HUES64 (cell line): ENCODE measurements around the gene PYROXD2.

Experiments
- H3K27ac ChIP-seq: 2 replicates; pipeline ENCODE4 v1.7.0; 2013; ENCODE audit warnings: low read depth, low read length, inconsistent platforms
- H3K27me3 ChIP-seq: 2 replicates; pipeline ENCODE4 v1.6.1; 2013; ENCODE audit warnings: mild to moderate bottlenecking, low read length; ENCODE audit not compliant: insufficient read depth
- H3K36me3 ChIP-seq: 2 replicates; pipeline ENCODE4 v1.6.1; 2013; ENCODE audit warnings: mild to moderate bottlenecking, low read length; ENCODE audit not compliant: insufficient read depth
- H3K4me1 ChIP-seq: 2 replicates; pipeline ENCODE4 v1.6.1; 2013; ENCODE audit warnings: mild to moderate bottlenecking, low read length, moderate library complexity; ENCODE audit not compliant: insufficient read depth
- H3K4me3 ChIP-seq: 2 replicates; pipeline ENCODE4 v1.5.1; 2013; ENCODE audit warnings: mild to moderate bottlenecking, low read length, moderate library complexity
- H3K9ac ChIP-seq: 2 replicates; pipeline ENCODE4 v1.6.1; 2013; ENCODE audit warnings: mild to moderate bottlenecking, low read depth, low read length
- H3K9me3 ChIP-seq: 2 replicates; pipeline ENCODE4 v1.6.1; 2013; ENCODE audit warnings: low read depth, low read length; ENCODE audit not compliant: insufficient read depth
- whole genome bisulfite sequencing: fragments of 150-250, 120-280 bp; methylation state at CpG from one replicate; pipeline ENCODE4 v1.1.7; 2013; ENCODE audit warnings: missing lambda C conversion rate; 5-methylcytosine and 5-hydroxymethylcytosine counted together

Gene PYROXD2

DNA sequence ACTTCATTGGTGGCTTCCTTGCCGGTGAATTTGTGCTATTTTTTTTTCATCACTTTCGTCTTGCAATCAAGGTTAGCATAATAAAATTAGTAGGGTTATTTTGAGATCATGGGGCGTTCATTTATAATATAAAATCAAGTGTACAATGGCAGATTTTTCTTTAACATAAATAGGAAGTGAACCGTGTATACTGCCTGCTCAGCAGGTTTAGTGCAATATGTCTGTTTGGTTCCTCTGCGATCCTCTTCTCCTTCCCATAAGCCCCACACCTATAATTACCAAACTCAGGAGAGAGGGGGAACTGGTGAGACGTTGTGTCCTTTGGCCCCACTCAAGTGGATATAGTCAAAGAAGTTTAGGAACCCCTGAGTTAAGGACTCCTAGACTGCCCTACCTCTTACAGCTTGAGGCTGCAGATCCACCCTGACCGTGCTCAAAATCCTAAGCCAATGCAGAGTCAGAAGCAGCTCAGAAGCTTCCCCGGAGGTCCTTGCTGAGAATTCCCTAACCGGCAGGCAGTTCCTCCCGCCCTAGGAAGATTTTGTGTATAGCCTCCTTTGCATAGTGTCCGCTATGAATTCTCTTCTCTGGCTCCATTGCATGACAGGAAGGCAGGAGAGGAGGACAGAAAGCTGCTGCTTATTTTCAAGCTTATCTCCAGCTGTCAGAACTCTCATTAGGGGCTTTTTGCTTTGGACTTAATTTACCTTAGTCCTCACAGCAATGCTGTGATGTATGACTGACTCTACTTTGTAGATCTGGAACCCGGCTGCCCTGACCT is 41.5 kb downstream of the PYROXD2 start:
- no peak overlapping the region for H3K4me3 ChIP-seq
- no peak overlapping the region for H3K9ac ChIP-seq
- H3K9me3 ChIP-seq: peaks cover 6% of the 10 kb centered on the region; the same call in 1 of the 2 replicates
- WGBS: 86% methylated on average over 11 of the region's 12 CpGs
- no peak overlapping the region for H3K27ac ChIP-seq
- H3K27me3 ChIP-seq: no peaks in the 10 kb centered on the region
- H3K36me3 ChIP-seq: no peaks in the 10 kb centered on the region
- peaks cover 18% of the 10 kb centered on the region; the same call in 1 of the 2 replicates for H3K4me1 ChIP-seq

DNA sequence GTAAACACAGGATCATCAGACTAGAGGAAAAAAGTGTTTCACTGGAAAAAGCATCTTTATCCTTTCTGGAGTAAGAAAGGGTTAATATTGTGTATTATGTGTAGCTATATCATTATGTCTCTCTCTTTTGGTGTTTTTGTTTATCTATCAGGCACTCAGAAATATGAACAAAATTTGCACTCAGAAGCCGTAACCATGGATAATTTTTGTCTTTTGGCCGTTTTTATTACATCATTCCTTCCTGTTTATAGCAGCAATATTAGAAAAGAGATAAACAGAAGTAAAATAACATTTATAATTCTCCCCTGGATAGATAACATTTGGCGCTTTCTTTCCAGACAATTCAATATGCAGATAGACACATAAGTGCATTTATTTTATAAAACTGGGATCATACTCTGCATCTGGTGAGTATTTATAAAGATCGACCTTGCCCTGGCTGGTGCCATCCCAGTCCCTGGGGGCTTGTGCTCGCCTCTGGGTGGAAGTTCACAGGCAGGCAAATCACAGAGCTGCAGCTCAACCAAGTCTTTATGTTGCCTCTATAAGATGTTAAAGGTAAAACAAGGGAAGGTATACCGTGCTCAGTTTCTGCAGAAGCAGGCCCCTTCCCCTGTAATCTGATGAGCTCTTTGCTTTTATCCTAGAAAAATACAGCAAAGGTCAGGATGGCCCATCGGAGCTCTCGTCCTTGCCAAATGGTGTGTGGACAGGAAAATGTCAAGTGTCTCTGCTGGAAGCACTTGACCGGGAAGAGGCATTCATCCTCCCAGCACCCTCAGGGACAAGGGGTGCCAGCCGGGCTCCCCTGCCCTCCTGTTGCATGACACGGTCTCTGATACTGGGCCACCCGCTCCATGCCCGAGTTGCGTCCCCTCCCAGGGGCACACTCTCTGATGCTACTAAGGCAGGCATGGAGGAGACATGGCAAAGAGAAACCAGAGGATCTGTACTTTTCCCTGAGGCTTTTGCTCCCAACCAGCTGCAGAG is 43.9 kb downstream of the PYROXD2 start:
- Histone ChIP-seq H3K4me1 (peaks cover 25% of the 10 kb centered on the region; the same call in 1 of the 2 replicates), H3K9me3 (0 out of 2 replicates have a peak, but pooled peaks cover 2% of the 10 kb centered on the region), H3K27me3 (no peaks in the 10 kb centered on the region), H3K4me3 (no peak overlapping the region), H3K36me3 (no peaks in the 10 kb centered on the region), H3K9ac (no peak overlapping the region), H3K27ac (no peak overlapping the region)
- WGBS: 91% methylated on average over 13 of the region's 14 CpGs

DNA sequence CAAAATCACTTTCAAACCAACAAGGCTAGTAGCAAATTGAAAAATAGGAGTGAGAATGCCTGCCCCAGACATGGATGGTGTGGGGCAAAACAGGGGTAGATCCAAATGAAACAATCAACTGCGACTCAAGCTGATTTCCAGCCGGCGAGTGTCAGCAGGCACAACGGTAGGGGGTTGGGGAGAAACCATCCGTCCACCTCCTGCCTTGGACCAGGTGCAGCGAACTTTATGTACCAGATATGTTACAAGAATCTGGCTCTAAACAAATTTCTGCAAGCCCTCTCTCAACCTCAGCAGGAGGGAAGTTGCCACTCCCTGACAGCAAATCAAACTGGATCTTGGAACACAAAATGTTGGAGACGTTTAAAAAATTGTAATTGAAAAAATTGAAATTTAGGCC is 45.2 kb downstream of the PYROXD2 start:
- H3K9me3 ChIP-seq: 0 out of 2 replicates have a peak, but pooled peaks cover 2% of the 10 kb centered on the region
- WGBS: 76% methylated on average over 7 of the region's 7 CpGs
- no peaks in the 10 kb centered on the region for H3K27me3 ChIP-seq
- no peaks in the 10 kb centered on the region for H3K36me3 ChIP-seq
- peaks cover 25% of the 10 kb centered on the region; the same call in 1 of the 2 replicates for H3K4me1 ChIP-seq
- no peak overlapping the region for H3K27ac ChIP-seq
- no peak overlapping the region for H3K4me3 ChIP-seq
- no peak overlapping the region for H3K9ac ChIP-seq

DNA sequence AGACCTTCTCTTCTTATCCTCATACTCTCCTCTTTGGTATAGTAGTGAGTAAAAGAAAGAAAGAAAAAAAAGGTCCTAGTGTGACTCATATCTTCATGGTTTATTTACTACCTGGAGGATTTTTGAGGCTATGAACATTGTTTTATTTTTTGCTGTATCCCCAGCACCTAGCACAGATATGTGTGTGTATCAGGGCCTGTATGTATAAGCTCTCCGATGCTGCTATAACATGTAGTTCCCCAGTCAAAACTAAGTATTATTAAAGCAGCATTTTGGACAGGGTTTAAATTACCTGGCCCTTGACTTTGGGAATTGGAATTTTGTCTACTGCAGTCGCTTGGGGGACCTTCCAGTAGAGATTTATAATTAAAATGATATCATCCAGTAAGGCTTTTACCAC is 46.3 kb downstream of the PYROXD2 start:
- no peaks in the 10 kb centered on the region for H3K27me3 ChIP-seq
- WGBS: 97% methylated on average over 2 of the region's 2 CpGs

DNA sequence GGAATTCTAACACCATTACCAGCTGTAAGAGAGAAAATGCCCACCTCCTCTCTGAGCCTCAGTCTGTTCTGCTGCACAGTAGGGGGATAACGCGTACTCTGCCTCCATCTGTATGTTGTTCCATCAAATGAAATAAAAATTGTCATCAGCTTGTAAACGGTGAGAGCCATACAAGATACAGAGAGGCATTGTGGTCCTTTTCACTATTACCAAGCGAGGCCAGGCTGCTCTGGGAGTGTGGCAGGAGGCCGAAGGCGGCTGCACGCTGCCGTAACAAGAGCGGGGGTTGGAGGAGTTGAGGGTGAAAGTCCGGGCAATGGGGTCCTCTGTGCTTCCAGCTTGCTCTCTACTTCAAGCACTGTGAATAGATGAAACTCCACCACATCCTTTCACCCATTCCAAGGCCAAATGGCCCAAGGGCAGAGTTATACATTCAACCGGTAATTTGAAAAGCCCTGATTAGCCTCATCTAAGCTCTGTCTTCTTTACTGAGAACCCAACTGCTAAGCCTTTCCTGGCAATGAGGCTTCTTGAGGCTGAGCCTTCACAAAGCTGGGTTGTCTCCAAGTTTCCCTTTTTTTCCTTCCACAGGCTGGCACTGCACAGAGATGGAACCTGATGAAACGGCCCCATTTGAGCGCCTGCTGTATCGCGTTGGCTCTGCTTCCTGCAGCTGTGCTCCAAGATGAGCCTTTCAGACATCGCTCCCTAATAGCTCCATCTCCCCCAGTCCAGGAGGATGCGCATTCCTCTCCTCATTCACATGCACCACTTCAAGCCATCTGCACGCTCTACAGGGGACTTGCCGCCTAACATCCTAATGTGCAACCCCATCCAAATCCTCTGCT is 47.2 kb downstream of the PYROXD2 start:
- 0 out of 2 replicates have a peak, but pooled peaks cover 2% of the 10 kb centered on the region for H3K9me3 ChIP-seq
- H3K27ac ChIP-seq: no peak overlapping the region
- WGBS: 88% methylated on average over 19 of the region's 19 CpGs
- H3K4me3 ChIP-seq: no peak overlapping the region
- no peaks in the 10 kb centered on the region for H3K27me3 ChIP-seq
- peaks cover 21% of the 10 kb centered on the region; the same call in 1 of the 2 replicates for H3K4me1 ChIP-seq
- H3K9ac ChIP-seq: no peak overlapping the region
- no peaks in the 10 kb centered on the region for H3K36me3 ChIP-seq

More for the DNA sequence above, 46.3 kb downstream of the PYROXD2 start:
- Histone ChIP-seq H3K27ac (no peak overlapping the region), H3K9me3 (0 out of 2 replicates have a peak, but pooled peaks cover 2% of the 10 kb centered on the region), H3K4me3 (no peak overlapping the region), H3K9ac (no peak overlapping the region), H3K4me1 (peaks cover 16% of the 10 kb centered on the region; the same call in 1 of the 2 replicates), H3K36me3 (no peaks in the 10 kb centered on the region)

DNA sequence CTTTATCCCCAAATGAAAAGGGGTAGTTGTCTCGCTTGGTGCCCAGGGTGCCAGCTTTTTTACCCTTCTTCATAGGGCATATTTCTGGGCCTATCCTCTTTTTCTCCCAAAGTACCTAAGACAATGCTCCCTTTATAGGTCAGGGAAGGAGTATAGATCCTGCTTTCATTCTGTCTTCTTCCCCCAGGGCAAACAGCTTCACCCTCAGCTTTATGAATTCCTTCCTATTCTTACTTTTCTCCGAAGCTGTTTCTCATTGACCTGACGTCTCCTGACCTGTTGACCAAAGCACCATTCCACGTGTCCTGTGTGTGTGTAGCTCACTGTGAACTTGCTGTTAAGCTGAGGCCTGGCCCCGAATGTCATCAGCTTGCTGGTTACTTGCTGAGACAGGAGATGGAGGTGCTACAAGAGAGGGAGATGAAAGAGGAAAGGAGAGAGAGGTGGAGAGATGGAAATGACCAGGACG is 48.9 kb downstream of the PYROXD2 start:
- no peaks in the 10 kb centered on the region for H3K27me3 ChIP-seq
- no peak overlapping the region for H3K9ac ChIP-seq
- 87% methylated on average over 6 of the region's 6 CpGs for WGBS
- no peak overlapping the region for H3K27ac ChIP-seq
- H3K36me3 ChIP-seq: no peaks in the 10 kb centered on the region
- peaks cover 25% of the 10 kb centered on the region; the same call in 1 of the 2 replicates for H3K4me1 ChIP-seq
- no peak overlapping the region for H3K4me3 ChIP-seq
- 0 out of 2 replicates have a peak, but pooled peaks cover 2% of the 10 kb centered on the region for H3K9me3 ChIP-seq

DNA sequence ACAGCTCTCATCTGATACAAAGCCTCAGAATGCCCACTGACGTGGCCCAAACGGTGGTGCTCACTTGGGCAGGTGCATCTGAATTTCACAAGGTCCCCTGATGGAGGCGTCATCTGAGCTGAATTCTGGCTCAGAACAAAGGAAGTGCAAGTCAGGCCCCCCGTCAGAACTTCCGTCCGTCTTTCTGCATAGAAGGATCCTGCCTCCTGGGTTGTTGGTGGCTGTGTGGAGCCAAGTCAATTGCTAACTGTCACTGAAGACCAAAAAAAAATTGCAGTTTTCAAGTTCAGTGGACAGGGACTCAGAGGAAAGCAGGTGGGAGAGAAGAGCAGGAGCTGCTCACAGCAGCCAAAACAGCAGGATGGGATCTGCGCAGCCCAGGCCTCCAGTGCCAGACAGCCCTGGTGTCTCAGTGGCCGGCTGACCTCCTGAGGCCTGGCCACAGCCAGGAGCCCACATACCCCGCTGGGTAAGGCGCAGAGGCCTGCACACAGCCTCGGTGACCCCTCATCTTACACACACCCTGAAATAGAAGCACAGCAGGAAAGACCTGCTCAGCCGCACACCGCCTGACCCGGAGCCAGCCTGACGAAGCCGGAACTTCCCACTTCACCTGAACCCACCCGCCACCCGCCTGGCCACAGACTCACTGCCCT is 49.4 kb downstream of the PYROXD2 start:
- WGBS: 89% methylated on average over 18 of the region's 18 CpGs
- Histone ChIP-seq H3K4me3 (no peak overlapping the region), H3K4me1 (peaks cover 28% of the 10 kb centered on the region; the same call in 1 of the 2 replicates)

DNA sequence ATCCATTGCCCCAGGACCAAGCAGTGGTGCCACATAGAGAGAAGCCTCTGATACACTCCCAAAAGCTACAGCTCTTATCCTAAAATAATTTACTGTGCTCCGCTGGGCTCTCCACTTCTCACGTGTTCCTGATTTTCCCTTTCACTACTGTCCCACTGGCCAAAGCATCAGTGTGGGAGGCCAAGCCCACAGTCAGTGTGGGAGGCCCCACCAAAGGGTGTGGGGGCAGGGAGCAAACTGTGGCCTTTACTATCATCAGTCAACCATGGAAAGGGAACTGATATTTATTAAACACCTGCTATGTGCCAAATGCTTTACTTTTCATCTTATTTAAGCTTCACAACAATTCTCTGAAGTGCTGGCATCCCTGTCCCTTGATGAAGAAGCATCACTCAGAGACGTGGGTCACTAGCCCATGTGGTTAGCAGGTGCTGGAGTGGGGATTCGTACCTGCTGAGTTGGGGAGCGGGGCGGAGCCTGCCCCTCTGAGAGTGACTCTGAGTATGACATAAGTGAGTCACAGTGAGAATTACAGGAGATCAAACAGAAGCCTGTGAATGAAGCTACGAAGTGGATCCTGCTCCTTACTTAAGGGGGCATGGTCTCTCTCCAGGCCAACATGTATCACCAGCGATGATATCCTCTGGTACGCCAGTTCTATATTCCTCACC is 50.4 kb downstream of the PYROXD2 start:
- WGBS: 88% methylated on average over 9 of the region's 9 CpGs
- Histone ChIP-seq H3K9me3 (0 out of 2 replicates have a peak, but pooled peaks cover 2% of the 10 kb centered on the region), H3K36me3 (no peaks in the 10 kb centered on the region), H3K27ac (no peak overlapping the region), H3K4me3 (no peak overlapping the region), H3K9ac (no peak overlapping the region), H3K27me3 (no peaks in the 10 kb centered on the region), H3K4me1 (peaks cover 24% of the 10 kb centered on the region; the same call in 1 of the 2 replicates)

More for the DNA sequence above, 49.4 kb downstream of the PYROXD2 start:
- Histone ChIP-seq H3K9me3 (0 out of 2 replicates have a peak, but pooled peaks cover 2% of the 10 kb centered on the region), H3K27me3 (no peaks in the 10 kb centered on the region), H3K27ac (no peak overlapping the region), H3K9ac (no peak overlapping the region), H3K36me3 (no peaks in the 10 kb centered on the region)

DNA sequence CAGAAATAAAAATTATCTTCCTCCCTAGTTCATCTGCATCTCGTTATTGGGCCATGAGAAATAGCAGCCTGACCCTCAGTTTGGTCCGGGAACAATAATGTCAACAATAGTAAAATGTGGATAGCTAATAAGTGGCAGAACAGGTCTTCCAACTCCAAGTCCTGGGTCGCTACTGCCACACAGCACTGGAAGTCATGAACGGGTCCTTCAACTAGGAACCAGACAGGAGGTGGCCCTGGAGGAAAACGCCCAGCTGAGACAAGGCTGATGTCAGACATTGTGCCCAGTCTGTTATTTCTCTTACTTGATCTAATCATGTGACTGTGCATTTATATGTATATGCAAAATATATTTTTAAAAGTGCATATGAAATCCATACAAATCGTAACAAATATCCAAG is 51.8 kb downstream of the PYROXD2 start:
- H3K4me3 ChIP-seq: no peak overlapping the region
- WGBS: 95% methylated on average over 6 of the region's 6 CpGs
- no peaks in the 10 kb centered on the region for H3K9me3 ChIP-seq
- H3K36me3 ChIP-seq: no peaks in the 10 kb centered on the region
- H3K4me1 ChIP-seq: peaks cover 21% of the 10 kb centered on the region; the same call in 1 of the 2 replicates
- no peaks in the 10 kb centered on the region for H3K27me3 ChIP-seq
- no peak overlapping the region for H3K9ac ChIP-seq
- H3K27ac ChIP-seq: no peak overlapping the region
